ENCODE results near the gene GJA8.
A peak's percentile ranks its signal among the peaks of the same experiment; 100 is the strongest.
"Not testable (repeated sequence)": the region's sequence is repeated elsewhere in the genome, so short reads cannot be mapped to it uniquely, and the experiment has no call there.

- TF ChIP-seq, protein P1, sequence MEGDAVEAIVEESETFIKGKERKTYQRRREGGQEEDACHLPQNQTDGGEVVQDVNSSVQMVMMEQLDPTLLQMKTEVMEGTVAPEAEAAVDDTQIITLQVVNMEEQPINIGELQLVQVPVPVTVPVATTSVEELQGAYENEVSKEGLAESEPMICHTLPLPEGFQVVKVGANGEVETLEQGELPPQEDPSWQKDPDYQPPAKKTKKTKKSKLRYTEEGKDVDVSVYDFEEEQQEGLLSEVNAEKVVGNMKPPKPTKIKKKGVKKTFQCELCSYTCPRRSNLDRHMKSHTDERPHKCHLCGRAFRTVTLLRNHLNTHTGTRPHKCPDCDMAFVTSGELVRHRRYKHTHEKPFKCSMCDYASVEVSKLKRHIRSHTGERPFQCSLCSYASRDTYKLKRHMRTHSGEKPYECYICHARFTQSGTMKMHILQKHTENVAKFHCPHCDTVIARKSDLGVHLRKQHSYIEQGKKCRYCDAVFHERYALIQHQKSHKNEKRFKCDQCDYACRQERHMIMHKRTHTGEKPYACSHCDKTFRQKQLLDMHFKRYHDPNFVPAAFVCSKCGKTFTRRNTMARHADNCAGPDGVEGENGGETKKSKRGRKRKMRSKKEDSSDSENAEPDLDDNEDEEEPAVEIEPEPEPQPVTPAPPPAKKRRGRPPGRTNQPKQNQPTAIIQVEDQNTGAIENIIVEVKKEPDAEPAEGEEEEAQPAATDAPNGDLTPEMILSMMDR (IDR thresholded peaks at IDR 0.05; ENCODE audit: low read depth, low read length, missing input control) = not testable (repeated sequence)
- TF ChIP-seq RAD21, YY1, FOXA2, JUND (IDR thresholded peaks at IDR 0.05): not testable (repeated sequence)
- TF ChIP-seq, protein P2, sequence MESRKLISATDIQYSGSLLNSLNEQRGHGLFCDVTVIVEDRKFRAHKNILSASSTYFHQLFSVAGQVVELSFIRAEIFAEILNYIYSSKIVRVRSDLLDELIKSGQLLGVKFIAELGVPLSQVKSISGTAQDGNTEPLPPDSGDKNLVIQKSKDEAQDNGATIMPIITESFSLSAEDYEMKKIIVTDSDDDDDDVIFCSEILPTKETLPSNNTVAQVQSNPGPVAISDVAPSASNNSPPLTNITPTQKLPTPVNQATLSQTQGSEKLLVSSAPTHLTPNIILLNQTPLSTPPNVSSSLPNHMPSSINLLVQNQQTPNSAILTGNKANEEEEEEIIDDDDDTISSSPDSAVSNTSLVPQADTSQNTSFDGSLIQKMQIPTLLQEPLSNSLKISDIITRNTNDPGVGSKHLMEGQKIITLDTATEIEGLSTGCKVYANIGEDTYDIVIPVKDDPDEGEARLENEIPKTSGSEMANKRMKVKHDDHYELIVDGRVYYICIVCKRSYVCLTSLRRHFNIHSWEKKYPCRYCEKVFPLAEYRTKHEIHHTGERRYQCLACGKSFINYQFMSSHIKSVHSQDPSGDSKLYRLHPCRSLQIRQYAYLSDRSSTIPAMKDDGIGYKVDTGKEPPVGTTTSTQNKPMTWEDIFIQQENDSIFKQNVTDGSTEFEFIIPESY (IDR thresholded peaks at IDR 0.05) = not testable (repeated sequence)
- TF ChIP-seq SP1 (IDR thresholded peaks at IDR 0.05) (peak; percentile 41), REST (IDR thresholded peaks at IDR 0.05) (peak; percentile 60)
Measured at GRCh38 chr1:147928236-147929132, 25.9 kb downstream of the GJA8 start, which contains the start of gene GPR89B.
